HG03039 (cell line): ENCODE data around the gene MEI1.
"Not testable (repeated sequence)": the region's sequence is repeated elsewhere in the genome, so short reads cannot be mapped to it uniquely, and the experiment has no call there.

Experiments used
- ATAC-seq: cut with Tn5 transposase; IDR thresholded peaks from one replicate; pipeline ENCODE4 v1.9.1; 2021; ENCODE audit warnings: mild to moderate bottlenecking, moderate library complexity; ENCODE audit not compliant: unreplicated experiment

MEI1 gene

GRCh38 chr22:41834005-41834944 lies 135.0 kb downstream of the MEI1 start:
- ATAC-seq, result no peak

- not testable (repeated sequence) for ATAC-seq
These were observed 136.2 kb downstream of the MEI1 start for GRCh38 chr22:41835462-41835861.

GRCh38 chr22:41836551-41836950 lies 137.2 kb downstream of the MEI1 start:
- ATAC-seq, result no peak

GRCh38 chr22:41838842-41839618 lies 139.7 kb downstream of the MEI1 start:
- ATAC-seq, result no peak

GRCh38 chr22:41840216-41840615 lies 140.9 kb downstream of the MEI1 start:
- ATAC-seq, result no peak

GRCh38 chr22:41841085-41841712 lies 141.9 kb downstream of the MEI1 start:
- ATAC-seq, result no peak

- ATAC-seq, result no peak
These were observed 144.0 kb downstream of the MEI1 start for GRCh38 chr22:41842996-41843970.

- ATAC-seq, result no peak
These were observed 144.7 kb downstream of the MEI1 start for GRCh38 chr22:41844036-41844435.

GRCh38 chr22:41844513-41844912 lies 145.2 kb downstream of the MEI1 start:
- no peak for ATAC-seq

GRCh38 chr22:41845380-41846267 lies 146.3 kb downstream of the MEI1 start:
- no peak for ATAC-seq

- no peak for ATAC-seq
These were observed 147.1 kb downstream of the MEI1 start for GRCh38 chr22:41846268-41846987.

GRCh38 chr22:41847300-41847699 lies 148.0 kb downstream of the MEI1 start:
- ATAC-seq, result no peak

- no peak for ATAC-seq
These were observed 149.2 kb downstream of the MEI1 start for GRCh38 chr22:41848468-41848867.
